Measurements from ENCODE around the gene ZNF329. TPM values are rescaled to one million over a fixed set of nuclear protein-coding genes. Genes with fewer than 3 reads are reported as not detected.

The ZNF329 gene
- total and polyA plus RNA-seq, 2 of the 13 experiments (the other 11 are each of a cell fraction or from before 2014, with no cell fraction given) = 3.8 to 9.6 TPM

- TF ChIP-seq STAT6 (CRISPR knock-in tag; IDR thresholded peaks at IDR 0.05; ENCODE audit: borderline replicate concordance) = peak; percentile 71; the same call in 1 of the 2 replicates
- TF ChIP-seq NFIB (CRISPR knock-in tag; IDR thresholded peaks at IDR 0.05; ENCODE audit: borderline replicate concordance) = no peak
- TF ChIP-seq NCOA2 (CRISPR knock-in tag; IDR thresholded peaks at IDR 0.05) = no peak; the same call in 1 of the 2 replicates
- TF ChIP-seq ZNF644 (CRISPR knock-in tag; IDR thresholded peaks at IDR 0.05; ENCODE audit: low read depth) = no peak
- peak; percentile 77; the same call in 1 of the 2 replicates for TF ChIP-seq NCOA1 (CRISPR knock-in tag; IDR thresholded peaks at IDR 0.05)
- TF ChIP-seq CBX1 (IDR thresholded peaks at IDR 0.05; ENCODE audit: low read depth) = peak; percentile 65
- TF ChIP-seq ZNF629 (CRISPR knock-in tag; conservative IDR thresholded peaks at IDR 0.05) = no peak
- no peak; the same call in 1 of the 2 replicates for TF ChIP-seq ZNF782 (CRISPR knock-in tag; IDR thresholded peaks at IDR 0.05; ENCODE audit: borderline replicate concordance)
Measured at GRCh38 chr19:58154679-58155648, 4.4 kb upstream of the ZNF329 start (continued).

- peaks cover 15% of the 10 kb centered on the region for H3K4me1 ChIP-seq (ENCODE audit: insufficient read depth, low read length)
- ChIA-PET CTCF (ENCODE audit: low intra/inter-chr PET ratio, low total read pairs) (interaction anchor here (1.2 to 2.6 kb wide), 4 partner anchors 133 to 689 kb away, joined by 4 to 11 read pairs (median 6); partner anchors contain the start of gene ZNF814), POLR2A (interaction anchor here (1.0 to 1.9 kb wide), 2 partner anchors 29 to 132 kb away, joined by 3 to 7 read pairs; partner anchors contain the start of gene ZNF274)
- intact Hi-C loops (cut with micrococcal nuclease; ENCODE audit: unreplicated experiment) (loop anchor here (1.0 to 10.0 kb wide), 2 partner anchors 207 to 329 kb away; partner anchors contain the start of gene ZNF256), in situ Hi-C loops (cut with HindIII; ENCODE audit: extremely low pct_ligation_motif_present, low pct_unique_long_range_greater_than_20kb) (loop anchor here (10.0 kb wide), 3 partner anchors 239 to 579 kb away; partner anchors contain the start of genes ZNF416, ZNF417 and ZNF776)
- H3K9me3 ChIP-seq (ENCODE audit: low read length) = peaks cover 54% of the 10 kb centered on the region
- no peak for FAIRE-seq
- ATAC-seq = peak; percentile 56
- no TSS peak for BruUV-seq (replicated peaks)
- H3K4me2 ChIP-seq (ENCODE audit: low read depth, low read length) = peak overlapping the region; percentile 82
- H3K79me2 ChIP-seq (ENCODE audit: insufficient read depth, low read length) = peaks cover 2% of the 10 kb centered on the region
- DNase-seq (ENCODE audit: low spot score) = peak; percentile 38
- no peaks in the 10 kb centered on the region for H3K36me3 ChIP-seq (replicated peaks in 1 of 2; ENCODE audit: control insufficient read depth in 1 of 2, insufficient read depth in 2 of 2, low read length in 2 of 2)
- WGBS (ENCODE audit: low lambda C conversion rate) = 12% methylated on average over 12 of the region's 12 CpGs
- peak overlapping the region; percentile 22 for H2AFZ ChIP-seq (ENCODE audit: low read length)
- no peaks in the 10 kb centered on the region; a peak in 1 of 5 replicates for H3K27me3 ChIP-seq (ENCODE audit: control insufficient read depth in 1 of 2, insufficient read depth in 2 of 2, low read length in 2 of 2)
- peak overlapping the region; percentile 78 to 95 (median 86) for H3K4me3 ChIP-seq (replicated peaks in 1 of 3; ENCODE audit: insufficient read depth in 1 of 3, low read depth in 2 of 3, low read length in 3 of 3)
- peak overlapping the region; percentile 86 for H3K9ac ChIP-seq (ENCODE audit: insufficient read depth, low read depth, low read length)
- H4K20me1 ChIP-seq (ENCODE audit: insufficient read depth, low read length) = no peaks in the 10 kb centered on the region
- peak overlapping the region; percentile 92 for H3K27ac ChIP-seq (ENCODE audit: extremely low read length, insufficient read depth, low read length)
- TF ChIP-seq BCL3 (CRISPR knock-in tag; IDR thresholded peaks at IDR 0.05) (no peak), ZKSCAN8 (CRISPR knock-in tag; IDR thresholded peaks at IDR 0.05; ENCODE audit: borderline replicate concordance) (peak; percentile 3; the same call in 1 of the 2 replicates), ZSCAN20 (CRISPR knock-in tag; IDR thresholded peaks at IDR 0.05; ENCODE audit: borderline replicate concordance) (no peak), ZNF224 (CRISPR knock-in tag; IDR thresholded peaks at IDR 0.05) (0 out of 2 replicates have a peak, but pooled peaks have one; percentile 18), NFIB (CRISPR knock-in tag; IDR thresholded peaks at IDR 0.05; ENCODE audit: borderline replicate concordance) (no peak), ZSCAN22 (CRISPR knock-in tag; IDR thresholded peaks at IDR 0.05) (peak; percentile 98), HHEX (CRISPR knock-in tag; IDR thresholded peaks at IDR 0.05) (0 out of 2 replicates have a peak, but pooled peaks have one; percentile 8), JDP2 (CRISPR knock-in tag; IDR thresholded peaks at IDR 0.05; ENCODE audit: borderline replicate concordance) (no peak), PHB2 (IDR thresholded peaks at IDR 0.05; ENCODE audit: partially characterized antibody) (no peak), ZNF136 (CRISPR knock-in tag; IDR thresholded peaks at IDR 0.05; ENCODE audit: low read depth) (no peak)
Measured at GRCh38 chr19:58154287-58154678, 3.7 kb upstream of the ZNF329 start.
